Stimulated activated CD4-positive, alpha-beta T cell treated with anti-CD3 and anti-CD28 coated beads, Interleukin-1b, Interleukin-23, amount 100 ng/mL, for 24 hours (primary cell): ENCODE results near the gene NPTX1.

Source experiments
- DNase-seq, 4 experiments: peaks; one replicate each; pipeline ENCODE4 v3.0.0-alpha.2; 2020; ENCODE audit warnings: low read depth in 4 of 4, low spot score in 1 of 4

The NPTX1 gene

GRCh38 chr17:80504686-80505413 lies 28.4 kb upstream of the NPTX1 start:
- no peak for DNase-seq

GRCh38 chr17:80503921-80504320 lies 27.5 kb upstream of the NPTX1 start:
- no peak for DNase-seq

- DNase-seq, result no peak
These were observed 26.6 kb upstream of the NPTX1 start for GRCh38 chr17:80503031-80503430.

GRCh38 chr17:80502578-80502877 lies 26.1 kb upstream of the NPTX1 start:
- no peak for DNase-seq

GRCh38 chr17:80501741-80502577 lies 25.6 kb upstream of the NPTX1 start:
- no peak for DNase-seq

- no peak for DNase-seq
These were observed 23.7 kb upstream of the NPTX1 start for GRCh38 chr17:80499961-80500665.

- no peak for DNase-seq
These were observed 23.2 kb upstream of the NPTX1 start for GRCh38 chr17:80499560-80499959.

GRCh38 chr17:80498920-80499410 lies 22.6 kb upstream of the NPTX1 start:
- DNase-seq, result no peak

DNA sequence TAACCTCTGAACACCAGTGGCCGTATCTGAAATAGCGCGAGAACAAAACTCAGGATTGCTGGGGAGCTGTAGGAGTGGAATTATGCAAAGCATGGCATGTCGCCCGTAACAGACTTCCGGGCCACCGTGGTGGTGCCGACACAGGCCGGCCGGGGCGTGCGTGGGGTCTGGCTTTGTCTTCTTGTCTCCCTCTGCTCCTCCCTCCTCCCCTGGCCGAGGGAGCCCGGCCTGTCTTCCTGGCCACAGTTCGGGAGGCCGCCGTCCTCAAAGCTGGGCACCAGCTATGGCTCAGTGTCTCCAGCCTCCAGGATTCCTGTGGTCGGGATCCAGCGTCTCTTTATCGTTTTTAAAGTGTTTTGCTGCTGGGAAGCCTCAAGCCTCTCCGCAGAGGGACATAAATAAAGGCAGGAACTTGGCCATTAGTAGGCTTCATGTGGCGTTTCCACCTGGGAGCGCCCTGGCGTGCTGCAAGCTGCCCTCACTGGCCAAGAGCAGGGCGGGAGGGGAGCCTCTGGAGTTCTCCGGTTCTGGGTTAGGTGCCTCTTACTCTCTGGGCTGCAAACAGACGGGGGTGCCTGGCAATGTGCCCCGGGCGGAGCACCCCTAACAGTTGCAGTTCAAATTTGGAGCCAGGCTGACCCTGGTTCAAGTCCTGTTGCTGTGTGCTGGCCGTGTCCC lies 22.0 kb upstream of the NPTX1 start:
- DNase-seq, result no peak

DNA sequence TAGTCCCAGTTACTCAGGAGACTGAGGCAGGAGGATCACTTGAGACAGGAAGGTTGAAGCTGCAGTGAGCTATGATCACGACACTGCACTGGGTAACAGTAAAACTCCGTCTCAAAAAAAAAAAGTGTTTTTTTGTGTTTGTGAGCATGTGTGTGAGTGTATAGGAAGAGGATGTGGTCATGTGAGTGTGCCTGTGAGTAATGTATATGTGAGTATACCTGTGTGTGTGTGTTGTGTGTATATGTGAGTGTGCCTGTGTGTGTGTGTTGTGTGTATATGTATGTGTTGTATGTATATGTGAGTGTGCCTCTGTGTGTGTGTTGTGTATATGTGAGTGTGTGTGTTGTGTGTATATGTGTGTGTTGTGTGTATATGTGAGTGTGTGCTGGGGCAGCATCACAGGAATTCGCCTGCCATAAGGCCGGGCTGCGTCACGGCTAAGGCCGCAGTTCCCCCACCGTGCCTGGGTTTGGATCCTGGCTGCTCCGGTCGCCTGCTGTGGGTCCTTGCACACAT lies 21.4 kb upstream of the NPTX1 start:
- DNase-seq, result no peak

DNA sequence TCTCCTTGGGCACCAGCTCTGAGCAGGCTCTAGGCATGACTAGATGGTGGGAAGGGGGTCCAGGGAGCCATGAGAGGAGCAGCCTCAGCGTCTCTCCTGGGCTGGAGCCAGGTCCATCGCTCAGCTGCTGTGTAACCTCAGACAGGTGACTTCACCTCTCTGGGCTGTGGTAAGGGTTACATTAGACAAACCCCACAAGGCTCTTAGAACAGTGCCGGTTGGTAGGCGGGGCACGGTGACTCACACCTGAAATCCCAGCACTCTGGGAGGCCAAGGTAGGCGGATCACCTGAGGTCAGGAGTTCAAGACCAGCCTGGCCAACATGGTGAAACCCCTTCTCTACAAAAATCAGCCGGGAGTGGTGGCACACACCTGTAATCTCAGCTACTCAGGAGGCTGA lies 18.1 kb upstream of the NPTX1 start:
- DNase-seq, result no peak

GRCh38 chr17:80492343-80493136 lies 16.1 kb upstream of the NPTX1 start:
- DNase-seq, result no peak

GRCh38 chr17:80491478-80492342 lies 15.3 kb upstream of the NPTX1 start:
- no peak for DNase-seq

DNA sequence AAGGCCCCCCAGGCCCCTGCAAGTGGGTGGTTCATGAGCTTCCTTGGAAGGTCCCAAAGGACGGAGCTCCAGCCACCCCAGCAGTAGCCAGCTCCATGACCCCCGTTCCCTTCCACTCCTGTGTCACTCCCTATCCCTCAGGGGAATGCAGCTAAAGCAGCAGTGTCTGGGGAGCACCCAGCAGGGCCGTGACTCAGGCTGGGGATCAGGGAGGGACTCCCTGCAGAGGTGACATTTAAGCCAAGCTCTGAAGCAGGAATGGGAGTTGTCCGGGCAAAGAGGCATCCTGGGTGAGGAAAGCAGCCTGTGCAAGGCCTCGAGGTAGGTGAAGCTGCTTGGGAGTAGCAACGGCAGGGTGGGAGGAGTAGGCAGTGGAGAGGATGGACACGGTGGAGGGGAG lies 11.1 kb upstream of the NPTX1 start:
- DNase-seq, result no peak

DNA sequence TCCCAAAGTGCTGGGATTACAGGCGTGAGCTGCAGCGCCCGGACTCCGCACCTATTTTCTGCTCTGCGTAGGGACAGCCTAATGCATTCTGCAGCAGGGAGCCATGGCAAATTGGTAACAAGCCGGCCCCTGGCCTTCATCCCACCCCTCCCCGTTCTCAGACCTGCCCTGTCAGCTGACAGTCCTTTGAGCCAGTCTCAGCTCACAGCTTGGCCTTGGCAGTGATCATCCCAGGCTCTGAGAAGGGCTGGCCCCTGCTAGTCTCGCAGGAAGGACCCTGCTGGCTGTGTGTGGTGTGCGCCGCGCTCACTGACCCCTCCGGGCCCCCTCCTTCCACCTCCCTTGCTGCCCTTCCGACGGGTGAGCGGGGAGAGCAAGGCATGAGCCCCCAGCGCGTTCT lies 10.3 kb upstream of the NPTX1 start:
- DNase-seq, result no peak

GRCh38 chr17:80485846-80486245 lies 9.4 kb upstream of the NPTX1 start:
- DNase-seq, result no peak

- no peak for DNase-seq
These were observed 6.3 kb upstream of the NPTX1 start for GRCh38 chr17:80482555-80483308.

GRCh38 chr17:80482058-80482318 lies 5.6 kb upstream of the NPTX1 start:
- DNase-seq, result no peak
